GM12878 (cell line): ENCODE results near the gene EEF1AKMT3. TPM values are rescaled to one million over a fixed set of nuclear protein-coding genes. Genes with fewer than 3 reads are reported as not detected.

Source experiments
- ATAC-seq: fragments of 200-7000 bp; cut with Tn5 transposase; 3 replicates; pipeline ENCODE4 v1.9.1; 2020; ENCODE audit warnings: mild to moderate bottlenecking, moderate library complexity
- BruUV-seq: library from RNA; stranded (reverse); fragments of 400-500 nt; replicated peaks from 2 replicates; lab custom pipeline; 2021; lab: Mats Ljungman, UMichigan
- CTCF ChIA-PET: fragments of 300-600 bp; sonication (Branson Sonifier 250); formaldehyde crosslinking; extraction: SDS; loops from one replicate; lab custom pipeline; 2021; ENCODE audit warnings: inconsistent platforms; lab: Yijun Ruan, JAX
- POLR2A ChIA-PET: fragments of 350-600 bp; formaldehyde crosslinking; extraction: SDS; loops from one replicate; lab custom pipeline; 2021; ENCODE audit warnings: inconsistent platforms; lab: Charles Lee
- RAD21 ChIA-PET: fragments of 300-600 bp; sonication (Branson Sonifier 250); formaldehyde crosslinking; loops from one replicate; lab custom pipeline; 2023; ENCODE audit warnings: antibody characterized with exemption; ENCODE audit not compliant: unreplicated experiment; lab: Charles Lee
- SMC1A ChIA-PET: fragments of 300-600 bp; sonication (Branson Sonifier 250); formaldehyde crosslinking; loops from one replicate; lab custom pipeline; 2023; ENCODE audit not compliant: unreplicated experiment, uncharacterized antibody; lab: Charles Lee
- DNase-seq: peaks from one replicate; pipeline ENCODE4 v3.0.0-alpha.2; 2011; ENCODE audit warnings: low read depth, low spot score
- FAIRE-seq: peaks from 3 replicates; lab custom pipeline; 2011; peaks lifted over from hg19 to GRCh38; lab: Jason Lieb, UNC
- H2AFZ ChIP-seq: 2 replicates; pipeline ENCODE4 v1.6.0; 2011; ENCODE audit warnings: low read depth, low read length, control low read depth; ENCODE audit not compliant: control insufficient read depth
- H3K27ac ChIP-seq: 2 replicates; pipeline ENCODE4 v1.5.1; 2011; ENCODE audit warnings: control low read depth; ENCODE audit not compliant: control insufficient read depth, insufficient read depth
- H3K27me3 ChIP-seq, 2 experiments: replicated peaks in 1 of 2; 2 replicates each; pipeline versions ENCODE4 v1.6.0 to v1.6.1; 2011; ENCODE audit warnings: low read length in 1 of 2; ENCODE audit not compliant: control insufficient read depth in 2 of 2, insufficient read depth in 2 of 2
- H3K36me3 ChIP-seq, 2 experiments: 2 replicates each; pipeline ENCODE4 v1.5.1; 2011; ENCODE audit warnings: low read length in 1 of 2; ENCODE audit not compliant: control insufficient read depth in 2 of 2, insufficient read depth in 2 of 2
- H3K4me1 ChIP-seq: 2 replicates; pipeline ENCODE4 v1.6.1; 2011; ENCODE audit warnings: mild to moderate bottlenecking, low read length, moderate library complexity, mixed read lengths; ENCODE audit not compliant: control insufficient read depth, insufficient read depth
- H3K4me2 ChIP-seq: 2 replicates; pipeline ENCODE4 v1.6.0; 2011; ENCODE audit warnings: control low read depth; ENCODE audit not compliant: control insufficient read depth, insufficient read depth
- H3K4me3 ChIP-seq: fragments of 200-600 bp; sonication (generic); 2 replicates; pipeline ENCODE4 v1.5.1; 2016
- H3K79me2 ChIP-seq: 2 replicates; pipeline ENCODE4 v1.6.0; 2011; ENCODE audit warnings: low read length; ENCODE audit not compliant: control insufficient read depth, insufficient read depth
- H3K9ac ChIP-seq: 2 replicates; pipeline ENCODE4 v1.8.0; 2011; ENCODE audit warnings: low read length, control low read depth, mixed read lengths; ENCODE audit not compliant: control insufficient read depth, insufficient read depth
- H3K9me3 ChIP-seq: replicated peaks from 3 replicates; pipeline ENCODE4 v1.5.1; 2011; ENCODE audit warnings: mild to moderate bottlenecking, low read length; ENCODE audit not compliant: control insufficient read depth, insufficient read depth
- H4K20me1 ChIP-seq: 2 replicates; pipeline ENCODE4 v1.6.0; 2011; ENCODE audit not compliant: control insufficient read depth, insufficient read depth
- ATF7 ChIP-seq: fragments of 450-650 bp; IDR thresholded peaks from 2 replicates; pipeline ENCODE4 v1.6.1; 2016; ENCODE audit warnings: low read depth, mild to moderate bottlenecking
- EED ChIP-seq: sonication (generic); IDR thresholded peaks from 2 replicates; pipeline ENCODE4 v1.6.1; 2016; ENCODE audit warnings: antibody characterized with exemption, low read depth
- JUND ChIP-seq: IDR thresholded peaks from 2 replicates; pipeline ENCODE4 v1.6.1; 2012; ENCODE audit warnings: low read depth, mild to moderate bottlenecking, low read length, improper control_type of control experiment, moderate library complexity
- NKRF ChIP-seq: fragments of 450-650 bp; conservative IDR thresholded peaks from 2 replicates; pipeline ENCODE4 v1.6.1; 2017; ENCODE audit warnings: mild to moderate bottlenecking, moderate library complexity
- PKNOX1 ChIP-seq: fragments of 450-650 bp; IDR thresholded peaks from 2 replicates; pipeline ENCODE4 v1.6.1; 2016; ENCODE audit warnings: mild to moderate bottlenecking
- RUNX3 ChIP-seq: IDR thresholded peaks from 2 replicates; pipeline ENCODE4 v1.6.1; 2012; ENCODE audit warnings: low read length, inconsistent platforms
- ZZZ3 ChIP-seq: IDR thresholded peaks from 2 replicates; pipeline ENCODE4 v1.6.1; 2011; ENCODE audit warnings: low read depth; ENCODE audit not compliant: control insufficient read depth, insufficient read length
- WGBS: methylation state at CpG from one replicate; pipeline ENCODE4 v1.1.6; 2016; ENCODE audit warnings: low lambda C conversion rate; ENCODE audit not compliant: insufficient replicate concordance, insufficient coverage; ENCODE audit errors: missing lambda C conversion rate; 5-methylcytosine and 5-hydroxymethylcytosine counted together
- in situ Hi-C: fragments of 300-500 bp; cut with MboI; formaldehyde crosslinking; loops from 9 replicates; pipeline ENCODE4 v1.14.3; 2018; ENCODE audit warnings: mixed read lengths
- intact Hi-C: fragments of 100-400 bp; cut with micrococcal nuclease; formaldehyde crosslinking; loops from one replicate; pipeline ENCODE4 v1.14.2; 2022; ENCODE audit not compliant: unreplicated experiment
- polyA plus RNA-seq, 11 experiments: library from polyadenylated mRNA; depleted of rRNA in 4 of 11; unstranded in 6 of 11; stranded (reverse) in 5 of 11; fragments of >200 nt; fragmentation: Nextera tagmentation in 4 of 11; fragmentation: Illumina TruSeq in 1 of 11; extraction: Ambion mirVana in 4 of 11; extraction: Trizol in 1 of 11; gene quantifications; 1 replicate in 1 of 11; 2 replicates in 10 of 11; pipeline versions ENCODE4 v1.2.1 to v1.2.3, GENCODE V29; 2011 to 2016; ENCODE audit warnings: inconsistent platforms in 2 of 11, missing spikeins in 2 of 11, low read depth in 1 of 11
- total RNA-seq, 4 experiments: library from RNA; depleted of rRNA in 3 of 4; stranded (reverse); fragments of >200 nt in 3 of 4; fragmentation: Illumina TruSeq in 1 of 4; extraction: Trizol in 1 of 4; gene quantifications; 2 replicates each; pipeline versions ENCODE4 v1.2.1 to v1.2.3, GENCODE V29; 2013 to 2021

Gene EEF1AKMT3
- total and polyA plus RNA-seq, 10 of the 15 experiments (the other 5 are each of a cell fraction or from before 2014, with no cell fraction given), result 1.2 to 8.2 (median 3.5) TPM

GRCh38 chr12:57741413-57741789 is 31.0 kb upstream of the EEF1AKMT3 start:
- Histone ChIP-seq H3K4me1 (peaks cover 23% of the 10 kb centered on the region), H3K4me2 (peak overlapping the region; percentile 64), H3K79me2 (peaks cover 25% of the 10 kb centered on the region), H3K9me3 (no peaks in the 10 kb centered on the region), H3K9ac (peak overlapping the region; percentile 55), H3K36me3 (no peaks in the 10 kb centered on the region; a peak in 1 of 4 replicates), H3K4me3 (peak overlapping the region; percentile 92), H3K27me3 (no peaks in the 10 kb centered on the region), H4K20me1 (no peaks in the 10 kb centered on the region), H2AFZ (peak overlapping the region; percentile 38; the same call in 1 of the 2 replicates), H3K27ac (peak overlapping the region; percentile 57)
- CTCF ChIA-PET, result interaction anchor here (0.8 to 3.8 kb wide), 20 partner anchors 9 to 282 kb away, joined by 3 to 22 read pairs (median 4); partner anchors contain the start of genes GLI1 and OS9
- 0% methylated on average over 1 of the region's 1 CpG for WGBS
- DNase-seq (no peak), ATAC-seq (no peak; the same call in 2 of the 3 replicates), FAIRE-seq (no peak)
- intact Hi-C loops, result loop anchor here (2.0 kb wide), 1 partner anchor 47 kb away; the partner anchor contains the start of gene OS9
- POLR2A ChIA-PET, result interaction anchor here (0.5 to 2.2 kb wide), 5 partner anchors 9 to 31 kb away, joined by 3 to 18 read pairs (median 3); partner anchors contain the start of genes CDK4, EEF1AKMT3 and METTL1
- TF ChIP-seq JUND, result no peak
- no peak for TF ChIP-seq NKRF
- TF ChIP-seq ATF7, result peak; percentile 8
- TF ChIP-seq RUNX3, result no peak
- TF ChIP-seq EED, result no peak
- TF ChIP-seq PKNOX1, result no peak
- no peak for TF ChIP-seq ZZZ3
- SMC1A ChIA-PET, result interaction anchor here (0.5 to 2.1 kb wide), 14 partner anchors 9 to 283 kb away, joined by 3 to 16 read pairs (median 4); partner anchors contain the start of gene OS9
- RAD21 ChIA-PET, result interaction anchor here (0.6 to 2.4 kb wide), 9 partner anchors 9 to 283 kb away, joined by 3 to 13 read pairs (median 5); partner anchors contain the start of genes CDK4 and OS9
- in situ Hi-C loops, result no loop called here
- BruUV-seq, result no TSS peak
